Hepatocyte (in vitro differentiated cells): ENCODE data around the gene IGFBP6. TPM values are rescaled to one million over a fixed set of nuclear protein-coding genes. Genes with fewer than 3 reads are reported as not detected.

Experiments used
- DNase-seq: peaks from one replicate; pipeline ENCODE4 v3.0.0-alpha.2; 2016; ENCODE audit warnings: low spot score
- H2AFZ ChIP-seq: fragments of 200-600 bp; sonication (generic); 2 replicates; pipeline ENCODE4 v1.6.0; 2016; ENCODE audit warnings: antibody characterized with exemption, mild to moderate bottlenecking
- H3K27ac ChIP-seq: fragments of 200-600 bp; sonication (generic); 2 replicates; pipeline ENCODE4 v1.5.1; 2016; ENCODE audit warnings: mild to moderate bottlenecking
- H3K27me3 ChIP-seq: fragments of 200-600 bp; sonication (generic); 2 replicates; pipeline ENCODE4 v1.6.1; 2016
- H3K36me3 ChIP-seq: fragments of 200-600 bp; sonication (generic); replicated peaks from 2 replicates; pipeline ENCODE4 v1.5.1; 2016; ENCODE audit warnings: low read depth; ENCODE audit not compliant: insufficient read depth
- H3K4me1 ChIP-seq: fragments of 200-600 bp; sonication (generic); 2 replicates; pipeline ENCODE4 v1.5.1; 2016; ENCODE audit warnings: mild to moderate bottlenecking, moderate library complexity; ENCODE audit not compliant: insufficient read depth
- H3K4me2 ChIP-seq: fragments of 200-600 bp; sonication (generic); 2 replicates; pipeline ENCODE4 v1.6.0; 2016
- H3K4me3 ChIP-seq: fragments of 200-600 bp; sonication (generic); 2 replicates; pipeline ENCODE4 v1.5.1; 2016; ENCODE audit warnings: mild to moderate bottlenecking
- H3K79me2 ChIP-seq: fragments of 200-600 bp; sonication (generic); 2 replicates; pipeline ENCODE4 v1.6.0; 2017; ENCODE audit warnings: mild to moderate bottlenecking
- H3K9me2 ChIP-seq: fragments of 200-600 bp; sonication (generic); replicated peaks from 2 replicates; pipeline ENCODE4 v1.6.0; 2017; ENCODE audit warnings: mild to moderate bottlenecking; ENCODE audit not compliant: insufficient read depth
- H3K9me3 ChIP-seq: fragments of 200-600 bp; sonication (generic); 2 replicates; pipeline ENCODE4 v1.5.1; 2016; ENCODE audit warnings: low read depth, mild to moderate bottlenecking
- H4K20me1 ChIP-seq: fragments of 200-600 bp; sonication (generic); 2 replicates; pipeline ENCODE4 v1.6.0; 2016; ENCODE audit warnings: mild to moderate bottlenecking; ENCODE audit not compliant: insufficient read depth, poor library complexity, severe bottlenecking
- EZH2 ChIP-seq: fragments of 200-600 bp; sonication (generic); IDR thresholded peaks from 2 replicates; pipeline ENCODE4 v1.6.1; 2016; ENCODE audit warnings: antibody characterized with exemption, mild to moderate bottlenecking, borderline replicate concordance
- EZH2phosphoT487 ChIP-seq: fragments of 200-600 bp; sonication (generic); IDR thresholded peaks from one replicate; pipeline ENCODE4 v1.6.1; 2018; ENCODE audit warnings: antibody characterized with exemption, mild to moderate bottlenecking, low read depth, moderate library complexity; ENCODE audit not compliant: unreplicated experiment, severe bottlenecking
- WGBS: methylation state at CpG from one replicate; pipeline ENCODE4 v1.1.6; 2016; ENCODE audit warnings: low lambda C conversion rate; ENCODE audit errors: missing lambda C conversion rate; 5-methylcytosine and 5-hydroxymethylcytosine counted together
- polyA plus RNA-seq: library from polyadenylated mRNA; unstranded; fragments of >200 nt; fragmentation: Nextera tagmentation; extraction: Ambion mirVana; gene quantifications from 2 replicates; pipeline ENCODE4 v1.2.1, GENCODE V29; 2016
- total RNA-seq: library from RNA; depleted of rRNA; stranded (reverse); fragments of >200 nt; gene quantifications from 2 replicates; pipeline ENCODE4 v1.2.3, GENCODE V29; 2014
- TF ChIP-seq, protein P1 (sequence below): fragments of 200-600 bp; sonication (generic); IDR thresholded peaks from 2 replicates; pipeline ENCODE4 v1.5.1; 2016; ENCODE audit warnings: antibody characterized with exemption, mild to moderate bottlenecking; ENCODE audit not compliant: poor library complexity

IGFBP6 gene
- total and polyA plus RNA-seq, 2 experiments from 2014 or later: 25.1 to 86.0 TPM

- TF ChIP-seq EZH2 (no peak), EZH2phosphoT487 (no peak)
- TF ChIP-seq, protein P1, sequence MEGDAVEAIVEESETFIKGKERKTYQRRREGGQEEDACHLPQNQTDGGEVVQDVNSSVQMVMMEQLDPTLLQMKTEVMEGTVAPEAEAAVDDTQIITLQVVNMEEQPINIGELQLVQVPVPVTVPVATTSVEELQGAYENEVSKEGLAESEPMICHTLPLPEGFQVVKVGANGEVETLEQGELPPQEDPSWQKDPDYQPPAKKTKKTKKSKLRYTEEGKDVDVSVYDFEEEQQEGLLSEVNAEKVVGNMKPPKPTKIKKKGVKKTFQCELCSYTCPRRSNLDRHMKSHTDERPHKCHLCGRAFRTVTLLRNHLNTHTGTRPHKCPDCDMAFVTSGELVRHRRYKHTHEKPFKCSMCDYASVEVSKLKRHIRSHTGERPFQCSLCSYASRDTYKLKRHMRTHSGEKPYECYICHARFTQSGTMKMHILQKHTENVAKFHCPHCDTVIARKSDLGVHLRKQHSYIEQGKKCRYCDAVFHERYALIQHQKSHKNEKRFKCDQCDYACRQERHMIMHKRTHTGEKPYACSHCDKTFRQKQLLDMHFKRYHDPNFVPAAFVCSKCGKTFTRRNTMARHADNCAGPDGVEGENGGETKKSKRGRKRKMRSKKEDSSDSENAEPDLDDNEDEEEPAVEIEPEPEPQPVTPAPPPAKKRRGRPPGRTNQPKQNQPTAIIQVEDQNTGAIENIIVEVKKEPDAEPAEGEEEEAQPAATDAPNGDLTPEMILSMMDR: no peak
- Histone ChIP-seq H4K20me1 (no peaks in the 10 kb centered on the region), H3K9me2 (no peaks in the 10 kb centered on the region), H3K79me2 (no peaks in the 10 kb centered on the region), H3K27me3 (no peaks in the 10 kb centered on the region), H3K4me1 (peaks cover 31% of the 10 kb centered on the region), H3K36me3 (no peaks in the 10 kb centered on the region), H3K4me2 (peak overlapping the region; percentile 99), H3K4me3 (peak overlapping the region; percentile 70), H3K27ac (peak overlapping the region; percentile 88), H3K9me3 (no peaks in the 10 kb centered on the region), H2AFZ (peak overlapping the region; percentile 91)
- no peak for DNase-seq
- 36% methylated on average over 13 of the region's 13 CpGs for WGBS
These were observed 1.0 kb downstream of the IGFBP6 start for GRCh38 chr12:53098354-53098981.

- WGBS: 15% methylated on average over 6 of the region's 6 CpGs
- no peaks in the 10 kb centered on the region for H4K20me1 ChIP-seq
- H3K9me2 ChIP-seq: no peaks in the 10 kb centered on the region
- peak overlapping the region; percentile 99 for H3K4me2 ChIP-seq
- no peak overlapping the region for H2AFZ ChIP-seq
- H3K4me3 ChIP-seq: no peak overlapping the region
- H3K27me3 ChIP-seq: no peaks in the 10 kb centered on the region
- no peaks in the 10 kb centered on the region for H3K79me2 ChIP-seq
- H3K36me3 ChIP-seq: no peaks in the 10 kb centered on the region
- no peaks in the 10 kb centered on the region for H3K9me3 ChIP-seq
- peak overlapping the region; percentile 88 for H3K27ac ChIP-seq
- DNase-seq: peak; percentile 92
- peaks cover 37% of the 10 kb centered on the region for H3K4me1 ChIP-seq
- TF ChIP-seq, protein P1: peak; percentile 99
- TF ChIP-seq EZH2: no peak
These were observed 1.8 kb downstream of the IGFBP6 start for GRCh38 chr12:53099071-53099882.

DNA sequence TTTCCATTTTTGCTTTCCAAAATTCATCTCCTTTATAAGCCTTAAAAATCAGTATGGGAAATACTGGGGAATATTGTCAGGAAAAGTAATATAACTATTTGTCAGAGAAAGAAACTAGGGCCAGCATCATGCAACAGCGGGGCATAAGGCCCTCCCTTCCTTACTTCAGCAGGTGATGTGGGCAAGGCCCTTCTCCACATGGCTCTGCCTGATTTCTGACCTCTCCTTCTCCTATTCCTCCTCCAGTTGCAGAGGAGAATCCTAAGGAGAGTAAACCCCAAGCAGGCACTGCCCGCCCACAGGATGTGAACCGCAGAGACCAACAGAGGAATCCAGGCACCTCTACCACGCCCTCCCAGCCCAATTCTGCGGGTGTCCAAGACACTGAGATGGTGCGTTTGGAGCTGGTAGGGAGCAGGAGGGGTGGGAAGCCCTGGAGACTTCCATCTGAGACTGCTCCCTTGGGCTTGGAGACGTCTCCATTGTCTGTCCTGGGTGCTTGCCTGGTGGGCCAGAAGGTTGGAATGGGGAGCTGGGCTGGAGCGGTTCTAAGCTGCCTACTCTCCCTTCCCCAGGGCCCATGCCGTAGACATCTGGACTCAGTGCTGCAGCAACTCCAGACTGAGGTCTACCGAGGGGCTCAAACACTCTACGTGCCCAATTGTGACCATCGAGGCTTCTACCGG is 3.1 kb downstream of the IGFBP6 start:
- no peak overlapping the region for H2AFZ ChIP-seq
- no peaks in the 10 kb centered on the region for H3K79me2 ChIP-seq
- no peak for DNase-seq
- H3K9me2 ChIP-seq: no peaks in the 10 kb centered on the region
- no peaks in the 10 kb centered on the region for H3K9me3 ChIP-seq
- H3K4me3 ChIP-seq: no peak overlapping the region
- H3K36me3 ChIP-seq: no peaks in the 10 kb centered on the region
- WGBS: 94% methylated on average over 13 of the region's 13 CpGs
- H3K4me1 ChIP-seq: peaks cover 37% of the 10 kb centered on the region
- H3K4me2 ChIP-seq: no peak overlapping the region
- H4K20me1 ChIP-seq: no peaks in the 10 kb centered on the region
- H3K27me3 ChIP-seq: no peaks in the 10 kb centered on the region
- no peak overlapping the region for H3K27ac ChIP-seq
- TF ChIP-seq EZH2 (no peak), EZH2phosphoT487 (no peak)
- TF ChIP-seq, protein P1: no peak
